Measurements from ENCODE around the gene DSP.

Gene DSP

GRCh38 chr6:7604506-7604905 is 63.0 kb downstream of the DSP start:
- DNase-seq, result no peak

GRCh38 chr6:7615611-7616383 is 74.3 kb downstream of the DSP start:
- no peak for DNase-seq

GRCh38 chr6:7617801-7618764 is 76.6 kb downstream of the DSP start:
- peak in 3 of 14 donors; percentile 7 to 48 (median 16) for DNase-seq

- DNase-seq, result no peak
These were observed 80.3 kb downstream of the DSP start for GRCh38 chr6:7621761-7622160.

GRCh38 chr6:7624796-7625710 is 83.6 kb downstream of the DSP start:
- no peak for DNase-seq

- no peak for DNase-seq
These were observed 87.0 kb downstream of the DSP start for GRCh38 chr6:7628479-7628878.

GRCh38 chr6:7628909-7629308 is 87.4 kb downstream of the DSP start:
- no peak for DNase-seq

- no peak for DNase-seq
These were observed 87.8 kb downstream of the DSP start for GRCh38 chr6:7629321-7629720.

- DNase-seq, result no peak
These were observed 89.3 kb downstream of the DSP start for GRCh38 chr6:7630792-7631191.

- DNase-seq, result no peak
These were observed 90.0 kb downstream of the DSP start for GRCh38 chr6:7631466-7631865.

GRCh38 chr6:7632501-7633290 is 91.2 kb downstream of the DSP start:
- DNase-seq, result no peak

GRCh38 chr6:7633361-7633760 is 91.9 kb downstream of the DSP start:
- DNase-seq, result no peak

- no peak for DNase-seq
These were observed 94.7 kb downstream of the DSP start for GRCh38 chr6:7636151-7636550.

Measured in C1 segment of cervical spinal cord (tissue), 14 donors.